ENCODE measurements around the gene CREBZF. TPM values are rescaled to one million over a fixed set of nuclear protein-coding genes. Genes with fewer than 3 reads are reported as not detected.

Gene CREBZF
- total RNA-seq, 1 experiment from 2014 or later, result 54.6 TPM

DNA sequence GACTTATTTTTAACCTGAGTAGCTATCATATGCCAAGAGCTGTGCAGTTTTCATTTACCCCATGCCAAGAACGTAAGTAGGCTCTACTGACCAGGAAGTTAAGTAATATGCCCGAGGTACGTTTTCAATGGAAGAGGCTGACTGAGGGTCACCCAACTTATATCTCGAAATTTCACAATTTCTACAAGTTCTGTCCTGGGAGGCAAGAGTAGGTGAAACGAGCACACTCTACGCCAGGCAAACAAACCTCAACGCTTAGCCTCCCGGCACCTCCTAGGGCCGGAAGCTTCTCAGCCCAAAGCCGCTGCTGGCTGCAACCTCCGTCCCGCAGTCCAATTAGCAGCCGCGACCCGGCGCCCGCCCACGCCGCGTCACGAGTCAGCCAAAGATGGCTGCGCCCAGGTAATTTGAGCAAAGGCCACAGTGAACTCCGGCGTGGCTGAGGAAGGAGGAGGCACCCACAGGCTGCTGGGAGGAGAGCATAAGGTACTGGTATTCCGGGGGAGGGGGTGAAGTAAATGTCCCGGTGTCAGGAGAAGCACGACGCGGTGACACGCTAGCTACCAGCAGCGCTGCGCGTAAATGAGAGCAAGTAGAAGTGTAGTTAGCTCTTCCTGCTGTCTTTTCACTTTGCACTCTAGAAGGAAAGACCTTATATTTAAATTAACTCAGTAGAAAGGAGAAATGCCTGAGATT lies 17.2 kb downstream of the CREBZF start, which contains the start of gene TMEM126A:
Gene TMEM126A, plus strand, starts transcription at position 364 of the 696 bp plus-strand sequence. CDS start 2,289 bp downstream, outside the sequence.
- ChIA-PET CTCF (interaction anchor here (1.0 to 2.0 kb wide), 4 partner anchors 10 to 183 kb away, joined by 3 to 6 read pairs (median 4); no protein-coding TSS in a partner anchor), POLR2A (interaction anchor here (0.6 to 3.3 kb wide), 14 partner anchors 8 to 654 kb away, joined by 3 to 24 read pairs (median 4); partner anchors contain the start of genes CREBZF, DLG2, PICALM and TMEM126B)
- peak within 1 kb of the TSS; percentile 95 for H3K27ac Mint-ChIP-seq

More for the DNA sequence above, 17.2 kb downstream of the CREBZF start, which contains the start of gene TMEM126A:
- peak; percentile 90 for DNase-seq (ENCODE audit: low spot score)
- peak; percentile 93 for ATAC-seq
- no peaks in the 10 kb centered on the region for H3K27me3 Mint-ChIP-seq (ENCODE audit: low read depth)
- H3K4me3 Mint-ChIP-seq, result peak within 1 kb of the TSS; percentile 91
- peaks cover 4% of the 10 kb centered on the region; the same call in 1 of the 2 replicates for H3K36me3 Mint-ChIP-seq
- TF ChIP-seq, protein P1, sequence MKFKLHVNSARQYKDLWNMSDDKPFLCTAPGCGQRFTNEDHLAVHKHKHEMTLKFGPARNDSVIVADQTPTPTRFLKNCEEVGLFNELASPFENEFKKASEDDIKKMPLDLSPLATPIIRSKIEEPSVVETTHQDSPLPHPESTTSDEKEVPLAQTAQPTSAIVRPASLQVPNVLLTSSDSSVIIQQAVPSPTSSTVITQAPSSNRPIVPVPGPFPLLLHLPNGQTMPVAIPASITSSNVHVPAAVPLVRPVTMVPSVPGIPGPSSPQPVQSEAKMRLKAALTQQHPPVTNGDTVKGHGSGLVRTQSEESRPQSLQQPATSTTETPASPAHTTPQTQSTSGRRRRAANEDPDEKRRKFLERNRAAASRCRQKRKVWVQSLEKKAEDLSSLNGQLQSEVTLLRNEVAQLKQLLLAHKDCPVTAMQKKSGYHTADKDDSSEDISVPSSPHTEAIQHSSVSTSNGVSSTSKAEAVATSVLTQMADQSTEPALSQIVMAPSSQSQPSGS (CRISPR knock-in tag; IDR thresholded peaks at IDR 0.05; ENCODE audit: borderline replicate concordance, low read depth), result no peak
- TF ChIP-seq FOXK1 (CRISPR knock-in tag; IDR thresholded peaks at IDR 0.05) (peak; percentile 42; the same call in 1 of the 2 replicates), GABPB1 (CRISPR knock-in tag; IDR thresholded peaks at IDR 0.05) (peak; percentile 45; the same call in 1 of the 2 replicates), FOXP1 (CRISPR knock-in tag; IDR thresholded peaks at IDR 0.05; ENCODE audit: borderline replicate concordance) (peak; percentile 56; the same call in 1 of the 2 replicates), NFYB (CRISPR knock-in tag; conservative IDR thresholded peaks at IDR 0.05; ENCODE audit: low read depth) (peak; percentile 57), SP1 (CRISPR knock-in tag; conservative IDR thresholded peaks at IDR 0.05) (peak; percentile 77), CREM (CRISPR knock-in tag; IDR thresholded peaks at IDR 0.05) (peak; percentile 88), TEAD1 (CRISPR knock-in tag; IDR thresholded peaks at IDR 0.05) (peak; percentile 66; the same call in 1 of the 2 replicates), CBFB (CRISPR knock-in tag; IDR thresholded peaks at IDR 0.05; ENCODE audit: low read depth) (no peak), ETV6 (CRISPR knock-in tag; IDR thresholded peaks at IDR 0.05) (peak; percentile 56; the same call in 1 of the 2 replicates), NR1H2 (CRISPR knock-in tag; IDR thresholded peaks at IDR 0.05) (no peak)
- TF ChIP-seq, protein P2, sequence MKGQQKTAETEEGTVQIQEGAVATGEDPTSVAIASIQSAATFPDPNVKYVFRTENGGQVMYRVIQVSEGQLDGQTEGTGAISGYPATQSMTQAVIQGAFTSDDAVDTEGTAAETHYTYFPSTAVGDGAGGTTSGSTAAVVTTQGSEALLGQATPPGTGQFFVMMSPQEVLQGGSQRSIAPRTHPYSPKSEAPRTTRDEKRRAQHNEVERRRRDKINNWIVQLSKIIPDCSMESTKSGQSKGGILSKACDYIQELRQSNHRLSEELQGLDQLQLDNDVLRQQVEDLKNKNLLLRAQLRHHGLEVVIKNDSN (CRISPR knock-in tag; IDR thresholded peaks at IDR 0.05), result peak; percentile 78; the same call in 1 of the 2 replicates
- TF ChIP-seq, protein P3, sequence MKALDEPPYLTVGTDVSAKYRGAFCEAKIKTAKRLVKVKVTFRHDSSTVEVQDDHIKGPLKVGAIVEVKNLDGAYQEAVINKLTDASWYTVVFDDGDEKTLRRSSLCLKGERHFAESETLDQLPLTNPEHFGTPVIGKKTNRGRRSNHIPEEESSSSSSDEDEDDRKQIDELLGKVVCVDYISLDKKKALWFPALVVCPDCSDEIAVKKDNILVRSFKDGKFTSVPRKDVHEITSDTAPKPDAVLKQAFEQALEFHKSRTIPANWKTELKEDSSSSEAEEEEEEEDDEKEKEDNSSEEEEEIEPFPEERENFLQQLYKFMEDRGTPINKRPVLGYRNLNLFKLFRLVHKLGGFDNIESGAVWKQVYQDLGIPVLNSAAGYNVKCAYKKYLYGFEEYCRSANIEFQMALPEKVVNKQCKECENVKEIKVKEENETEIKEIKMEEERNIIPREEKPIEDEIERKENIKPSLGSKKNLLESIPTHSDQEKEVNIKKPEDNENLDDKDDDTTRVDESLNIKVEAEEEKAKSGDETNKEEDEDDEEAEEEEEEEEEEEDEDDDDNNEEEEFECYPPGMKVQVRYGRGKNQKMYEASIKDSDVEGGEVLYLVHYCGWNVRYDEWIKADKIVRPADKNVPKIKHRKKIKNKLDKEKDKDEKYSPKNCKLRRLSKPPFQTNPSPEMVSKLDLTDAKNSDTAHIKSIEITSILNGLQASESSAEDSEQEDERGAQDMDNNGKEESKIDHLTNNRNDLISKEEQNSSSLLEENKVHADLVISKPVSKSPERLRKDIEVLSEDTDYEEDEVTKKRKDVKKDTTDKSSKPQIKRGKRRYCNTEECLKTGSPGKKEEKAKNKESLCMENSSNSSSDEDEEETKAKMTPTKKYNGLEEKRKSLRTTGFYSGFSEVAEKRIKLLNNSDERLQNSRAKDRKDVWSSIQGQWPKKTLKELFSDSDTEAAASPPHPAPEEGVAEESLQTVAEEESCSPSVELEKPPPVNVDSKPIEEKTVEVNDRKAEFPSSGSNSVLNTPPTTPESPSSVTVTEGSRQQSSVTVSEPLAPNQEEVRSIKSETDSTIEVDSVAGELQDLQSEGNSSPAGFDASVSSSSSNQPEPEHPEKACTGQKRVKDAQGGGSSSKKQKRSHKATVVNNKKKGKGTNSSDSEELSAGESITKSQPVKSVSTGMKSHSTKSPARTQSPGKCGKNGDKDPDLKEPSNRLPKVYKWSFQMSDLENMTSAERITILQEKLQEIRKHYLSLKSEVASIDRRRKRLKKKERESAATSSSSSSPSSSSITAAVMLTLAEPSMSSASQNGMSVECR (CRISPR knock-in tag; IDR thresholded peaks at IDR 0.05; ENCODE audit: borderline replicate concordance), result peak; percentile 60; the same call in 1 of the 2 replicates
- TF ChIP-seq, protein P4, sequence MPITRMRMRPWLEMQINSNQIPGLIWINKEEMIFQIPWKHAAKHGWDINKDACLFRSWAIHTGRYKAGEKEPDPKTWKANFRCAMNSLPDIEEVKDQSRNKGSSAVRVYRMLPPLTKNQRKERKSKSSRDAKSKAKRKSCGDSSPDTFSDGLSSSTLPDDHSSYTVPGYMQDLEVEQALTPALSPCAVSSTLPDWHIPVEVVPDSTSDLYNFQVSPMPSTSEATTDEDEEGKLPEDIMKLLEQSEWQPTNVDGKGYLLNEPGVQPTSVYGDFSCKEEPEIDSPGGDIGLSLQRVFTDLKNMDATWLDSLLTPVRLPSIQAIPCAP (CRISPR knock-in tag; IDR thresholded peaks at IDR 0.05), result no peak
- TF ChIP-seq, protein P5, sequence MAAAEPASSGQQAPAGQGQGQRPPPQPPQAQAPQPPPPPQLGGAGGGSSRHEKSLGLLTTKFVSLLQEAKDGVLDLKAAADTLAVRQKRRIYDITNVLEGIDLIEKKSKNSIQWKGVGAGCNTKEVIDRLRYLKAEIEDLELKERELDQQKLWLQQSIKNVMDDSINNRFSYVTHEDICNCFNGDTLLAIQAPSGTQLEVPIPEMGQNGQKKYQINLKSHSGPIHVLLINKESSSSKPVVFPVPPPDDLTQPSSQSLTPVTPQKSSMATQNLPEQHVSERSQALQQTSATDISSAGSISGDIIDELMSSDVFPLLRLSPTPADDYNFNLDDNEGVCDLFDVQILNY (CRISPR knock-in tag; IDR thresholded peaks at IDR 0.05), result 0 out of 2 replicates have a peak, but pooled peaks have one; percentile 27
- TF ChIP-seq, protein P6, sequence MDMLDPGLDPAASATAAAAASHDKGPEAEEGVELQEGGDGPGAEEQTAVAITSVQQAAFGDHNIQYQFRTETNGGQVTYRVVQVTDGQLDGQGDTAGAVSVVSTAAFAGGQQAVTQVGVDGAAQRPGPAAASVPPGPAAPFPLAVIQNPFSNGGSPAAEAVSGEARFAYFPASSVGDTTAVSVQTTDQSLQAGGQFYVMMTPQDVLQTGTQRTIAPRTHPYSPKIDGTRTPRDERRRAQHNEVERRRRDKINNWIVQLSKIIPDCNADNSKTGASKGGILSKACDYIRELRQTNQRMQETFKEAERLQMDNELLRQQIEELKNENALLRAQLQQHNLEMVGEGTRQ (CRISPR knock-in tag; IDR thresholded peaks at IDR 0.05), result peak; percentile 79
- TF ChIP-seq, protein P7, sequence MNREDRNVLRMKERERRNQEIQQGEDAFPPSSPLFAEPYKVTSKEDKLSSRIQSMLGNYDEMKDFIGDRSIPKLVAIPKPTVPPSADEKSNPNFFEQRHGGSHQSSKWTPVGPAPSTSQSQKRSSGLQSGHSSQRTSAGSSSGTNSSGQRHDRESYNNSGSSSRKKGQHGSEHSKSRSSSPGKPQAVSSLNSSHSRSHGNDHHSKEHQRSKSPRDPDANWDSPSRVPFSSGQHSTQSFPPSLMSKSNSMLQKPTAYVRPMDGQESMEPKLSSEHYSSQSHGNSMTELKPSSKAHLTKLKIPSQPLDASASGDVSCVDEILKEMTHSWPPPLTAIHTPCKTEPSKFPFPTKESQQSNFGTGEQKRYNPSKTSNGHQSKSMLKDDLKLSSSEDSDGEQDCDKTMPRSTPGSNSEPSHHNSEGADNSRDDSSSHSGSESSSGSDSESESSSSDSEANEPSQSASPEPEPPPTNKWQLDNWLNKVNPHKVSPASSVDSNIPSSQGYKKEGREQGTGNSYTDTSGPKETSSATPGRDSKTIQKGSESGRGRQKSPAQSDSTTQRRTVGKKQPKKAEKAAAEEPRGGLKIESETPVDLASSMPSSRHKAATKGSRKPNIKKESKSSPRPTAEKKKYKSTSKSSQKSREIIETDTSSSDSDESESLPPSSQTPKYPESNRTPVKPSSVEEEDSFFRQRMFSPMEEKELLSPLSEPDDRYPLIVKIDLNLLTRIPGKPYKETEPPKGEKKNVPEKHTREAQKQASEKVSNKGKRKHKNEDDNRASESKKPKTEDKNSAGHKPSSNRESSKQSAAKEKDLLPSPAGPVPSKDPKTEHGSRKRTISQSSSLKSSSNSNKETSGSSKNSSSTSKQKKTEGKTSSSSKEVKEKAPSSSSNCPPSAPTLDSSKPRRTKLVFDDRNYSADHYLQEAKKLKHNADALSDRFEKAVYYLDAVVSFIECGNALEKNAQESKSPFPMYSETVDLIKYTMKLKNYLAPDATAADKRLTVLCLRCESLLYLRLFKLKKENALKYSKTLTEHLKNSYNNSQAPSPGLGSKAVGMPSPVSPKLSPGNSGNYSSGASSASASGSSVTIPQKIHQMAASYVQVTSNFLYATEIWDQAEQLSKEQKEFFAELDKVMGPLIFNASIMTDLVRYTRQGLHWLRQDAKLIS (CRISPR knock-in tag; IDR thresholded peaks at IDR 0.05; ENCODE audit: borderline replicate concordance), result 0 out of 2 replicates have a peak, but pooled peaks have one; percentile 39
- TF ChIP-seq, protein P8, sequence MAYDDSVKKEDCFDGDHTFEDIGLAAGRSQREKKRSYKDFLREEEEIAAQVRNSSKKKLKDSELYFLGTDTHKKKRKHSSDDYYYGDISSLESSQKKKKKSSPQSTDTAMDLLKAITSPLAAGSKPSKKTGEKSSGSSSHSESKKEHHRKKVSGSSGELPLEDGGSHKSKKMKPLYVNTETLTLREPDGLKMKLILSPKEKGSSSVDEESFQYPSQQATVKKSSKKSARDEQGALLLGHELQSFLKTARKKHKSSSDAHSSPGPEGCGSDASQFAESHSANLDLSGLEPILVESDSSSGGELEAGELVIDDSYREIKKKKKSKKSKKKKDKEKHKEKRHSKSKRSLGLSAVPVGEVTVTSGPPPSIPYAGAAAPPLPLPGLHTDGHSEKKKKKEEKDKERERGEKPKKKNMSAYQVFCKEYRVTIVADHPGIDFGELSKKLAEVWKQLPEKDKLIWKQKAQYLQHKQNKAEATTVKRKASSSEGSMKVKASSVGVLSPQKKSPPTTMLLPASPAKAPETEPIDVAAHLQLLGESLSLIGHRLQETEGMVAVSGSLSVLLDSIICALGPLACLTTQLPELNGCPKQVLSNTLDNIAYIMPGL (CRISPR knock-in tag; IDR thresholded peaks at IDR 0.05), result 0 out of 2 replicates have a peak, but pooled peaks have one; percentile 30
- no peaks in the 10 kb centered on the region for H3K9me3 Mint-ChIP-seq
- peaks cover 32% of the 10 kb centered on the region for H3K4me1 Mint-ChIP-seq
